Heart right ventricle (tissue), 16 donors: ENCODE results near the gene GCC1. TPM values are rescaled to one million over a fixed set of nuclear protein-coding genes. Genes with fewer than 3 reads are reported as not detected.

Experiments used
- ATAC-seq, 8 donors: fragments of 200-7000 bp; cut with Tn5 transposase; one replicate each; pipeline ENCODE4 v1.9.1; 2020; ENCODE audit warnings: mild to moderate bottlenecking in 8 of 8, moderate library complexity in 8 of 8, moderate number of reproducible peaks in 1 of 8
- DNase-seq, 2 donors: peaks; one replicate each; pipeline ENCODE4 v3.0.0-alpha.2; 2020
- H3K27ac ChIP-seq, 10 donors: fragments of 200-600 bp; sonication (generic) in 2 of 10; one replicate each; pipeline versions ENCODE4 v1.5.0 to v1.8.0; 2020 to 2022; ENCODE audit warnings: mild to moderate bottlenecking in 3 of 10
- H3K27me3 ChIP-seq, 7 donors: fragments of 200-600 bp; one replicate each; pipeline ENCODE4 v1.8.0; 2021 to 2022; ENCODE audit warnings: mild to moderate bottlenecking in 2 of 7
- H3K36me3 ChIP-seq, 9 donors: fragments of 200-600 bp; sonication (generic) in 1 of 9; one replicate each; pipeline versions ENCODE4 v1.5.0 to v1.8.0; 2020 to 2022; ENCODE audit warnings: mild to moderate bottlenecking in 2 of 9
- H3K4me1 ChIP-seq, 9 donors: fragments of 200-600 bp; sonication (generic) in 1 of 9; one replicate each; pipeline versions ENCODE4 v1.5.0 to v1.8.0; 2020 to 2022; ENCODE audit warnings: mild to moderate bottlenecking in 4 of 9
- H3K4me3 ChIP-seq, 10 donors: fragments of 200-600 bp; sonication (generic) in 2 of 10; one replicate each; pipeline versions ENCODE4 v1.5.0 to v1.8.0; 2020 to 2022; ENCODE audit warnings: mild to moderate bottlenecking in 7 of 10, moderate library complexity in 2 of 10
- H3K9me3 ChIP-seq, 11 donors: fragments of 200-600 bp in 10 of 11; sonication (generic) in 2 of 11; one replicate each; pipeline versions ENCODE4 v1.5.0 to v1.8.0; 2013 to 2022; ENCODE audit warnings: mild to moderate bottlenecking in 2 of 11, control low read depth in 1 of 11, moderate library complexity in 1 of 11
- WGBS, 2 donors: extraction: QIAGEN DNeasy Blood & Tissue Kit; methylation state at CpG; one replicate each; pipeline ENCODE4 v1.1.7; 2013; ENCODE audit warnings: inconsistent platforms in 1 of 2; 5-methylcytosine and 5-hydroxymethylcytosine counted together
- intact Hi-C, 10 donors: fragments of 100-400 bp; cut with DNase I; formaldehyde crosslinking; loops; one replicate each; pipeline versions ENCODE4 v1.11.1 to v1.14.2; 2022
- long read RNA-seq, 3 donors: library from polyadenylated mRNA; unstranded; transcript quantifications; one replicate each; pipeline ENCODE4 v2.0.0, GENCODE V29; 2020 to 2021
- polyA plus RNA-seq, 2 donors: library from polyadenylated mRNA; stranded (reverse); fragments of 200-250 nt; gene quantifications; one replicate each; pipeline ENCODE4 v1.2.3, GENCODE V29; 2013
- total RNA-seq, 10 donors: library from RNA; stranded (reverse); fragmentation: NEBNext Ultra II Directional in 3 of 10; extraction: Animal tissue kit (Norgen Biotek cat#: 25700) in 3 of 10; gene quantifications; one replicate each; pipeline versions ENCODE4 v1.2.1 to v1.2.4, GENCODE V29; 2021 to 2023
- TF ChIP-seq, protein P1 (sequence below), 9 donors: fragments of 200-600 bp; sonication (generic) in 2 of 9; IDR thresholded peaks; one replicate each; pipeline versions ENCODE4 v1.5.0 to v1.8.0; 2021 to 2022; ENCODE audit warnings: antibody characterized with exemption in 9 of 9, mild to moderate bottlenecking in 5 of 9, moderate library complexity in 1 of 9
- donor health status: Arrhythmogenic right ventricular cardiomyopathy.
- donor health status: ischemic (EF 13 %, LVEDD 7.1; RV severe dilation, severe dysfunction).
- donor health status: healthy with polysubstance abuse.
- donor health status: DM: no; HTN: yes; CAD: no.
- donor health status: DM: no; HTN: no; CAD: no.
- donor health status: ischemic (EF 25% LVEDD 6.9; RV normal size, moderate dysfunction).
- donor health status: ischemic (EF 25% LVEDD 5.7; RV mildly dilated, moderate dysfunction).
- donor health status: healthy.
- donor health status: DM: yes; HTN: yes; CAD: no.
- donor health status: Ischemic cardiomyopathy.
- donor health status: ischemic (EF 35%, LVEDD 5.7; RV mildly dilated, moderate dysfunction).
- donor health status: nonischemic (EF 11% LVEDD 7.7; RV severe dilation, severe dysfunction).
- donor health status: DM: yes; HTN: yes; CAD: no.
- donor health status: PGD.
- donor health status: ischemic (EF 29% LVEDD 5.4; RV normal size, mild dysfunction).
- donor health status: nonischemic (EF 23%, LVEDD 6.1; RV moderate dilation, normal function).

GCC1 gene
- total RNA-seq = 1 to 10 TPM; 5.7 to 8.9 (median 7.1) TPM
- 1 to 10 TPM; 1.8 to 5.3 TPM for polyA plus RNA-seq
- long read RNA-seq, donor 1, full-length matches to known transcripts = 26 of 26 reads
- long read RNA-seq, donor 1, partial matches to known transcripts = 0 of 26 reads
- long read RNA-seq, donor 1, other reads (novel, unspliced or antisense) = 0 of 26 reads
- long read RNA-seq, donor 2, full-length matches to known transcripts = 31 of 33 reads
- long read RNA-seq, donor 2, partial matches to known transcripts = 0 of 33 reads
- long read RNA-seq, donor 2, other reads (novel, unspliced or antisense) = 2 of 33 reads
- long read RNA-seq, donor 3, full-length matches to known transcripts = 39 of 41 reads
- long read RNA-seq, donor 3, partial matches to known transcripts = 2 of 41 reads
- long read RNA-seq, donor 3, other reads (novel, unspliced or antisense) = 0 of 41 reads

DNA sequence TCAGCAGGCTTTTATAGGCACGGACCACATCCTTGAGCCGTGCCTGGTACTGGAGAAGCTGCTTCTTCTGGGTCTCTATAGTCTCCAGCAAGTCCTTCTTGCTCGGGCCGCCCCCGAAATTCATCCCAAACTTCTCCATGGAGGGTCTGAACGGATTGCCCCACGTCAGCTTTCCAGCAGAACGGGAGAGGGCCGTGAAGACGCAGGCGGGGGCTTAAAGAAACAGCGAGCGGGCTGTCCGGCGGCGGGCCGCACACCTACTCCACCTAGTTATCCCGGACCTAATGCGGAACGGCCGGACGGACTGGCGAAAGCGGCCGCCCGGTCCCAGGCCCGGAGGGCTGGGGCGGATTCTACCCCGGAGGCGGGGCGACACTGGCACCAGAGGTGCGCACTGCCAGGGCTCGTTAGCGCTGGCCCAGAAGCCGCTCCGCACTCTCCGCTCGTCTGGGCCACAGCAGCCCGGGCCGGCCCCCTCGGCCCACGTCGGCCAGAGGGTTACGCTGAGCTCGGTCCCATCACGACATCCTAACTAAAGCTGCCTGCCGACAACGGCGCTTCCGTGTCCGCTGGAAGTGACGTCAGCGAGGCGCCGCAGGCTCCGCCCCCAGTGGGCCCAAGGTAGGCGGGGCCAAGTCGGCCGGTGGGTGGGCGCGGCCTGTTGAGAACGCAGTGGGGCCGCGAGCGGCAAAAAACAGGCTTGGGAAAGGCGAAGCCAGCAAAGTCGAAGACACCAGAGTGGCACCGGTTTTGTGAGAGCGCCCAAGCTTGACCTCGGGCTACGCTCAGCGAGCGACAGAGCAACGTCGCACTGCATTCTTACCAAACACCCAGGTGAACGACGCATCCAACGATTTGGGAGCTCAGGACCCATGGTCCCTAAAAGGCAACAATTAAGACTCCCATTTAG lies at the start of gene GCC1:
Gene GCC1, minus strand, starts transcription at position 553 of the 910 bp plus-strand sequence. Its CDS starts 414 bp downstream, at position 139.
- H3K9me3 ChIP-seq = no peaks in the 10 kb centered on the region
- H3K27me3 ChIP-seq = no peaks in the 10 kb centered on the region
- peaks cover 19 to 80% (median 67%) of the 10 kb centered on the region in 9 donors for H3K4me1 ChIP-seq
- peak within 1 kb of the TSS; percentile 74 to 97 (median 86) for H3K4me3 ChIP-seq
- peaks cover 0 to 39% (median 17%) of the 10 kb centered on the region in 9 donors for H3K36me3 ChIP-seq
- intact Hi-C loops = loop anchor here (5.0 to 10.0 kb wide), 4 partner anchors 67 to 630 kb away; partner anchors contain the start of genes SND1 (in 6 of the 10) and ZNF800 (in 5 of the 10)
- DNase-seq (peak; percentile 93 to 95), ATAC-seq (peak; percentile 85 to 93 (median 90))
- 2% methylated on average over 76 to 78 of the region's 78 CpGs for WGBS, 2 donors
- TF ChIP-seq, protein P1, sequence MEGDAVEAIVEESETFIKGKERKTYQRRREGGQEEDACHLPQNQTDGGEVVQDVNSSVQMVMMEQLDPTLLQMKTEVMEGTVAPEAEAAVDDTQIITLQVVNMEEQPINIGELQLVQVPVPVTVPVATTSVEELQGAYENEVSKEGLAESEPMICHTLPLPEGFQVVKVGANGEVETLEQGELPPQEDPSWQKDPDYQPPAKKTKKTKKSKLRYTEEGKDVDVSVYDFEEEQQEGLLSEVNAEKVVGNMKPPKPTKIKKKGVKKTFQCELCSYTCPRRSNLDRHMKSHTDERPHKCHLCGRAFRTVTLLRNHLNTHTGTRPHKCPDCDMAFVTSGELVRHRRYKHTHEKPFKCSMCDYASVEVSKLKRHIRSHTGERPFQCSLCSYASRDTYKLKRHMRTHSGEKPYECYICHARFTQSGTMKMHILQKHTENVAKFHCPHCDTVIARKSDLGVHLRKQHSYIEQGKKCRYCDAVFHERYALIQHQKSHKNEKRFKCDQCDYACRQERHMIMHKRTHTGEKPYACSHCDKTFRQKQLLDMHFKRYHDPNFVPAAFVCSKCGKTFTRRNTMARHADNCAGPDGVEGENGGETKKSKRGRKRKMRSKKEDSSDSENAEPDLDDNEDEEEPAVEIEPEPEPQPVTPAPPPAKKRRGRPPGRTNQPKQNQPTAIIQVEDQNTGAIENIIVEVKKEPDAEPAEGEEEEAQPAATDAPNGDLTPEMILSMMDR (IDR thresholded peaks at IDR 0.05) = no peak
- peak within 1 kb of the TSS; percentile 55 to 95 (median 85) for H3K27ac ChIP-seq

- intact Hi-C loops = loop anchor here in 1 of 10 donors (5.0 kb wide), 1 partner anchor 1005 kb away; no protein-coding TSS in a partner anchor
- no peak overlapping the region for H3K27ac ChIP-seq
- H3K9me3 ChIP-seq = no peaks in the 10 kb centered on the region
- no peaks in the 10 kb centered on the region for H3K36me3 ChIP-seq
- H3K27me3 ChIP-seq = peaks cover 0 to 12% (median 7%) of the 10 kb centered on the region in 7 donors
- ATAC-seq (no peak), DNase-seq (no peak)
- no peak overlapping the region for H3K4me3 ChIP-seq
- TF ChIP-seq, protein P1 (IDR thresholded peaks at IDR 0.05) = no peak
- peaks cover 0 to 4% (median 0%) of the 10 kb centered on the region in 9 donors for H3K4me1 ChIP-seq
- WGBS, 2 donors = 76 to 85% methylated on average over 7 of the region's 7 CpGs
These were observed 47.0 kb upstream of the GCC1 start for GRCh38 chr7:127632276-127632910.

- peaks cover 0 to 4% (median 0%) of the 10 kb centered on the region in 9 donors for H3K4me1 ChIP-seq
- WGBS, 2 donors = 6 to 12% methylated on average over 5 of the region's 5 CpGs
- no peak overlapping the region for H3K27ac ChIP-seq
- H3K9me3 ChIP-seq = no peaks in the 10 kb centered on the region
- TF ChIP-seq, protein P1 (IDR thresholded peaks at IDR 0.05) = peak in 7 of 9 donors; percentile 15 to 49 (median 40)
- no peak overlapping the region for H3K4me3 ChIP-seq
- intact Hi-C loops = no loop called here
- DNase-seq (no peak), ATAC-seq (no peak)
- H3K27me3 ChIP-seq = peaks cover 0 to 17% (median 5%) of the 10 kb centered on the region in 7 donors
- H3K36me3 ChIP-seq = no peaks in the 10 kb centered on the region
These were observed 44.0 kb upstream of the GCC1 start for GRCh38 chr7:127629268-127629854.
